ENCODE data around the gene CYP11A1.
A peak's percentile ranks its signal among the peaks of the same experiment; 100 is the strongest.

The CYP11A1 gene

GRCh38 chr15:74382004-74382816 lies 14.8 kb upstream of the CYP11A1 start:
- H3K9me3 ChIP-seq: no peaks in the 10 kb centered on the region
- H3K4me1 ChIP-seq (ENCODE audit: control insufficient read depth in 1 of 2, insufficient read depth in 1 of 2, low read depth in 1 of 2, low read length in 1 of 2): peaks cover 7 to 16% of the 10 kb centered on the region in 2 experiments
- no peak overlapping the region for H3K4me3 ChIP-seq (ENCODE audit: low read depth in 1 of 2, low read length in 1 of 2)
- peak; percentile 84 for TF ChIP-seq CTCF (IDR thresholded peaks at IDR 0.05)
- H3K27me3 ChIP-seq: peaks cover 18% of the 10 kb centered on the region
- no peak overlapping the region for H3K27ac ChIP-seq
- no peaks in the 10 kb centered on the region for H3K36me3 ChIP-seq

- Histone ChIP-seq H3K36me3 (no peaks in the 10 kb centered on the region), H3K27ac (no peak overlapping the region), H3K27me3 (peaks cover 18% of the 10 kb centered on the region), H3K4me1 (ENCODE audit: control insufficient read depth in 1 of 2, insufficient read depth in 1 of 2, low read depth in 1 of 2, low read length in 1 of 2) (peaks cover 7 to 16% of the 10 kb centered on the region in 2 experiments), H3K9me3 (no peaks in the 10 kb centered on the region), H3K4me3 (ENCODE audit: low read depth in 1 of 2, low read length in 1 of 2) (no peak overlapping the region)
- no peak for TF ChIP-seq CTCF (IDR thresholded peaks at IDR 0.05)
Measured at GRCh38 chr15:74381481-74381880, 14.0 kb upstream of the CYP11A1 start.

- Histone ChIP-seq H3K9me3 (no peaks in the 10 kb centered on the region), H3K36me3 (no peaks in the 10 kb centered on the region), H3K27ac (no peak overlapping the region), H3K4me3 (ENCODE audit: low read depth in 1 of 2, low read length in 1 of 2) (no peak overlapping the region), H3K27me3 (peaks cover 18% of the 10 kb centered on the region), H3K4me1 (ENCODE audit: control insufficient read depth in 1 of 2, insufficient read depth in 1 of 2, low read depth in 1 of 2, low read length in 1 of 2) (peaks cover 7 to 16% of the 10 kb centered on the region in 2 experiments)
- TF ChIP-seq CTCF (IDR thresholded peaks at IDR 0.05): no peak
Measured at GRCh38 chr15:74381190-74381453, 13.7 kb upstream of the CYP11A1 start.

- H3K36me3 ChIP-seq: no peaks in the 10 kb centered on the region
- H3K4me3 ChIP-seq (ENCODE audit: low read depth in 1 of 2, low read length in 1 of 2): no peak overlapping the region
- peaks cover 18% of the 10 kb centered on the region for H3K27me3 ChIP-seq
- no peaks in the 10 kb centered on the region for H3K9me3 ChIP-seq
- H3K27ac ChIP-seq: no peak overlapping the region
- H3K4me1 ChIP-seq (ENCODE audit: control insufficient read depth in 1 of 2, insufficient read depth in 1 of 2, low read depth in 1 of 2, low read length in 1 of 2): peaks cover 7 to 13% of the 10 kb centered on the region in 2 experiments
- TF ChIP-seq CTCF (IDR thresholded peaks at IDR 0.05): no peak
Measured at GRCh38 chr15:74380361-74381189, 13.1 kb upstream of the CYP11A1 start.

GRCh38 chr15:74378848-74379247 lies 11.4 kb upstream of the CYP11A1 start:
- H3K4me1 ChIP-seq (ENCODE audit: control insufficient read depth in 1 of 2, insufficient read depth in 1 of 2, low read depth in 1 of 2, low read length in 1 of 2): peaks cover 12 to 14% of the 10 kb centered on the region in 2 experiments
- no peaks in the 10 kb centered on the region for H3K36me3 ChIP-seq
- H3K4me3 ChIP-seq (ENCODE audit: low read depth in 1 of 2, low read length in 1 of 2): no peak overlapping the region
- H3K27ac ChIP-seq: no peak overlapping the region
- H3K27me3 ChIP-seq: peaks cover 28% of the 10 kb centered on the region
- H3K9me3 ChIP-seq: no peaks in the 10 kb centered on the region
- TF ChIP-seq CTCF (IDR thresholded peaks at IDR 0.05): no peak
